GM11168 (cell line): ENCODE data around the gene IL32.

Source experiments
- in situ Hi-C: fragments of 300-500 bp; cut with MboI; formaldehyde crosslinking; loops from one replicate; pipeline ENCODE4 v1.12.0; 2022; ENCODE audit warnings: low sequenced_read_pairs; ENCODE audit not compliant: unreplicated experiment

The IL32 gene

DNA sequence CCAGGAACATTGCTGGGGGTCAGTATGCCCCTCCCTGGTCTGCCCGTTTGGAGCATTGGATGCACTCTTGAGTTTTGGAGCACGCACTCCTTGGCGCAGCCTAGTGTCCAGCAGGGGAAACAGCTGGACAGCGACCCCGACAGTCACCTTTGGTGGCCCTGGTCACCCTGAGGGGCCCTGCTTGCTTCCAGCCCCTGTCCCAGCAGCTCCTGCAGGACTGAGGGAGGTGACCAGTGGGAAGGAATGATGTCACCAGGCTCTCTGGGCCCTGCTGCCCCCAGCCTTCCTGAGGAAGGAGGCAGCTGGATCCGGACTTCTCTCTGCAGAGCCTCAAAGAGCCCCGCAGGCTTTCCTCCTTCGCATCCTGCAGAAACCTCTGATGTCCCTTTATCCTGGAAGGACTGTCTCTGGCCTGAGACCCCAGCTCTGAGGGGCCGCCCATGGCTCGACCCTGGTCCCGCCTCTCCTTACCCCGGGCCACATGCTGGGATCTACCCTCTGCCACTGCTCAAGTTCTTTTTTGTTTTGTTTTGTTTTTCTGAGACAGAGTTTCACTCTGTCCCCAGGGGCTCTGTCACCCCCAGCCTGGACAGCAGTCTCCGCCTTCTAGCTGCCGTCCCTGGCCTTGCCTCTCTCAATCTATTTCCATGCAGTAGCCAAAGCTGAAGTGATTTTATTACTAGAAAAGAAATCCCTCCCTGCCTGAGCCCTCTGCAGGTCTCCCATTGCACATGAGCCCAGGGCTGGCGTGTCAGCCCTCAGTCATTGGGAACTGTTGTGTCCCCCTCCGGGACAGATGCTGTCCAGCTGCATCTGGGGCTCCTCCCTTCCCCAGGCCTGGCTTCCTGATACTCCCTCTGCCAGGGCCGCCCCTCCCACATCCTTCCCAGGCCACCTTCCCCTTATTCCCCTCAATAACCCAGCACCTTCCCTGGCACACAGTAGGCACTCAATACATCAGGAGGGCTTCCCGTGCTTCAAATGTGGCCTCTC is 22.1 kb downstream of the IL32 start:
- in situ Hi-C loops = no loop called here

DNA sequence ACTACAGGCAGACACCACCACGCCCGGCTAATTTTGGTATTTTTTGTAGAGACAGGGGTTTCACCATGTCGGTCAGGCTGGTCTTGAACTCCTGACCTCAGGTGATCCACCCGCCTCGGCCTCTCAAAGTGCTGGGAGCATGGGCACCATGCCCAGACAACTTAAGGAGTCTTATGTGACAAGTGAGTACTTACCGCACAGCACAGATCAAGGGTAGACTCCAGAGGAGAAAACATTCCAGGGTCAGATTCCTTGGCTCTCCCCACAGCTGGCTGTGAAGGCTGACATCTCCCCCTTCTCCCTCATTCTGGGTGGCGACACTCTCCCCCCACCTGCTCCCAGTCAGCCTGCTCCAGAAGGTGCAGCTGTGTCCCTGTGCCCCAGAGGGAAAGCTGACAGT is 23.0 kb downstream of the IL32 start:
- in situ Hi-C loops = no loop called here

DNA sequence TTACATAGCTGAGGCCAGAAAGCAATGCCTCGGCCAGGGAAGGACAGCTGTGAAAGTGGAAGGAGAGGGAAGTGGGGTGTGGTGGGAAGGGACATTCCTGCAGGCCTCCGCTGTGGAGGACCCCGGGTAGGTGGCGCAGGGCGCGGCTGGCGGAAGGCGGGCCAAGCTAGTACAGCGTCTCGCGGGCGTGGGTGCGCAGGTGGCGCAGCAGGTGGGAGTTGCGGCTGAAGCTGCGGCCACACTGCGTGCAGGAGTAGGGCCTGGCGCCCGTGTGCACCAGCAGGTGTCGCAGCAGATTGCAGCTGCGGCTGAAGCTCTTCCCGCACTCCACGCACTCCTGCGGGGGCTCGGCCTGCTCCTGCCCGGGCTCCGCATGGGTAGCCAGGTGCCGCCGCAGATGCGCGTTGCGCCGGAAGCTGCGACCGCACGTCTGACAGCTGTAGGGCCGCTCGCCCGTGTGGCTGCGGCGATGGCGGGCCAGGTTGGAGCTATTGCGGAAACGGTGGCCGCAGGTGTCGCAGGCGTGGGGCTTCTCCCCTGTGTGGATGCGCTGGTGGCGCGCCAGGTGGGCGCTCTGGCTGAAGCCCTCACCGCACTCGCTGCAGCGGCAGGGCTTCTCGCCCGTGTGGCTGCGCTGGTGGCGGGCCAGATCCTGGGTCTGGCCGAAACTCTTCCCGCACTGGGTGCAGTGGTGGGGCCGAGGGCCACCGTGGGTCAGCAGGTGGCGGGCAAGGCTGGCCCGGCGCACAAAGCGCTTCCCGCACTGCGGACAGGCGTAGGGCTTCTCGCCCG is 23.7 kb downstream of the IL32 start:
- in situ Hi-C loops = no loop called here

DNA sequence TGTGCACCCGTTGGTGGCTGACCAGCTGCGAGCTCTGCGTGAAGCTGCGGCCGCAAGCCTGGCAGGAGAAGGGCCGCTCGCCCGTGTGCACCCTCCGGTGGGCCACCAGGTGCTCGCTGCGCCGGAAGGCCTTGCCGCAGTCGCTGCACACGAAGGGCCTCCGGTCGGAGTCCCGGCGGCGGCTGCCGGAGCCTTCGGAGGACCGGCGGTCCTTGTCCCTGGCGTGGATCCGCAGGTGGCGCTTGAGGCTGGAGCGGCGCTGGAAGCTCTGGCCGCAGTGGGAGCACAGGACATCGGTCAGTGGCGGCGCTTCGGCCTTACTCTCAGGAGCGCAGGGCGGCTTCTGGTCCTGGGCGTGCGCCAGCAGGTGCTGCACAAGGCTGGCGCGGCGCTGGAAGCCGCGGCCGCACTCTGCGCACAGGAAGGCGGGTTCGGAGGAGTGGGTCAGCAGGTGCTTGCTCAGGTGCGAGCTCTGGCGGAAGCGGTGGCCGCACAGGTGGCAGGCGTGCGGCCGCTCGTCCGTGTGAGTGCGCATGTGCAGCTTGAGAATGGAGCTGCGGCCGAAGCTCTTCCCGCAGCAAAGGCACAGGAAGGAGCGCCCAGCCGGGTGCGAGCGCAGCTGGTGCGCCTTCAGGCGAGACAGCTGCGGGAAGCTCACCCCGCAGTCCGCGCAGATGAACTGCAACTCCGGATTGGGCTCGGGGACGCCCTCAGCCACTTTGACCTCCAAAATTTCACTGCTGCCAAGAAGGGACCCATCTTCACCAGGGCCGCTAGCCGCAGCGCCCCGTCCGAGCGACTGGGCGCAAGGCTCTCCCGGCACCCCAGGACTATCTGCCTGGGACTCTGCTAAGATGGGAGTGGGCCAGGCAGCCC is 24.5 kb downstream of the IL32 start:
- in situ Hi-C loops = no loop called here

DNA sequence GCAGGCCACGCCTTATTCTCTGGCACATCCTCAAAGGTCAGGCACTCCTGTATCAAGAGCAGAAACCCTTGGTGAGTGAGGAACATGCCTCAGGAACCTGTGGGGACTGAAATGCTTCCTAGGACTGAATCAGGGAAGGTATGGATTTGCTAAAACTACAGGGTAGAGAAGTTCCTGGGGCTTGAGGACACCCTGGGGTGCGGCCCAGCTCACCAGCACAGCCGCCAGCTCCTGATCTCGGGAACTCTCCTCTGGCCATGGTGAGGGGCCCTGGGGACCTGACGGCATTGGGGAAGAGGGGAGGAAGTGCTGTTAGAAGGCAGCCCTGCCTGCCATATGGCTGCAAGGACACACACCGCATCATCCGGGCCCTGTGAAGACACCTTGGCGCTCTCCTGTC is 26.1 kb downstream of the IL32 start:
- in situ Hi-C loops = no loop called here

DNA sequence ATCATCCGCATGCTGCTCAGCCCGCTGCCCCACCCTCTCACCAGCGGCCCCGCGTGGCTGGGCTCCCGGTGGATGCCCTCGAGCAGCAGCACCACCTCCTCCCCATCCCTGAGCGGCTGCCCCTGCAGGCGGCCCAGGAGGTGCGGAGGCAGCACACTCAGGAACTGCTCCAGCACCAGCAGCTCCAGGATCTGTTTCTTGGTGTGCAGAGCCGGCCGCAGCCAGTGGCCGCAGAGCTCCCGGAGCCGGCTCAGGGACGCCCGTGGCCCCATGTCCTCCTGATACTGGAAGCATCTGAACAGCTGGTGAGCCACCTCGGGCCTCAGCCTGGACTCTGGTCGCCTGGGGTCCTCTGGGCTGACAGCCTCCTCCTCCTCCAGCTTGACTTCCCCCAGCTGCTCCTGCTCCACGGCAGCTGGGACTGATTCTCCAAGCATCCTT is 27.1 kb downstream of the IL32 start:
- in situ Hi-C loops = no loop called here

- in situ Hi-C loops = no loop called here
These were observed 29.0 kb downstream of the IL32 start for GRCh38 chr16:3094289-3095027.

GRCh38 chr16:3095869-3096268 is 30.4 kb downstream of the IL32 start:
- in situ Hi-C loops = no loop called here

GRCh38 chr16:3096362-3096761 is 30.9 kb downstream of the IL32 start:
- in situ Hi-C loops = no loop called here

GRCh38 chr16:3097266-3097665 is 31.8 kb downstream of the IL32 start:
- in situ Hi-C loops = no loop called here

DNA sequence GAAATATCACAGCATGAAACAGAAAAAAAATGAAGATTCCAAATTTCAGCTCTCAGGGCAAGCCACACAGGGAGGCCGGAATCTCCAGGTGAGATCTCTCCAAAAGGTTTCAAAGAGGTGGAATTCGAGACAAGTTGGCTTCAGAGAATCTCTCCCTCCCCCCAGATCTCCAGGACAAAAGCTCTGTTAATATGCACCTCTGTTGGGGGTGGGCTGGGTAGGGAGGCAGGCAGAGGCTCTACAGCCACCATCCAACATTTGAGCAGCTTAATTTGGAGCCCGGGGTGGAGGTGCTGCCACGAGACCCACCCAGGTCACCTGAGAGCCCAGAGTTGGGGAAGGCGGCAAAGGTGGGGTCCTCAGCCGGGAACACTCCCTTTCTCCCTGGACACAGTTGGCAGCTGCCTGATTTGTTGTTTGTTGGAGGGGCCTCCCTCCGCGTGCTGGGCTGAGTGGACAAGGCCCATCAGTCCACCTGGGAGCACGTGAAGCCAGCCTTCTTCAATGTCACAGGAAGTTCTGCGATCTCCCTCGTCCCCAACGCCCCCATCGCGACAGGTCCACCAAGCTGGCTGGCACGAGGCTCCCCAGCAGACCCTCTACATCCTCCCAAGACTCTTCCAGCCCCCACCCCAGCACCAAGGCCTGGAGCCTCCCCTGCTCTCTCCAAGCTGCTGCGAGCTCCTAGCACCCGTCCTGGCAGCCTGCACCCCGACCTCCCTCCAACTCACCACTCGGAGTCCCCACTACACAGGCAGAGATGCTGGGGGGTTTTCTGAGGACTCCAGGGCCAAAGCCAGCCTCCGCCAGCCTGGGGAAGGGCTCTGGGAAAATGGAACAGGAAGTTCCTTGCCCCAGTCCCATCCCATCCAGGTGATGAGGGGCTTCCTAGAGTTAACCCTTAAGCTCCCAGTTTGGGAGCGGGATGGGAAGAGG is 33.3 kb downstream of the IL32 start, which contains the start of gene ZSCAN10:
Gene ZSCAN10, minus strand, starts transcription at position 836 of the 936 bp plus-strand sequence. CDS start 6,357 bp downstream, outside the sequence.
- in situ Hi-C loops = no loop called here

GRCh38 chr16:3099395-3099731 is 33.9 kb downstream of the IL32 start:
- in situ Hi-C loops = no loop called here

DNA sequence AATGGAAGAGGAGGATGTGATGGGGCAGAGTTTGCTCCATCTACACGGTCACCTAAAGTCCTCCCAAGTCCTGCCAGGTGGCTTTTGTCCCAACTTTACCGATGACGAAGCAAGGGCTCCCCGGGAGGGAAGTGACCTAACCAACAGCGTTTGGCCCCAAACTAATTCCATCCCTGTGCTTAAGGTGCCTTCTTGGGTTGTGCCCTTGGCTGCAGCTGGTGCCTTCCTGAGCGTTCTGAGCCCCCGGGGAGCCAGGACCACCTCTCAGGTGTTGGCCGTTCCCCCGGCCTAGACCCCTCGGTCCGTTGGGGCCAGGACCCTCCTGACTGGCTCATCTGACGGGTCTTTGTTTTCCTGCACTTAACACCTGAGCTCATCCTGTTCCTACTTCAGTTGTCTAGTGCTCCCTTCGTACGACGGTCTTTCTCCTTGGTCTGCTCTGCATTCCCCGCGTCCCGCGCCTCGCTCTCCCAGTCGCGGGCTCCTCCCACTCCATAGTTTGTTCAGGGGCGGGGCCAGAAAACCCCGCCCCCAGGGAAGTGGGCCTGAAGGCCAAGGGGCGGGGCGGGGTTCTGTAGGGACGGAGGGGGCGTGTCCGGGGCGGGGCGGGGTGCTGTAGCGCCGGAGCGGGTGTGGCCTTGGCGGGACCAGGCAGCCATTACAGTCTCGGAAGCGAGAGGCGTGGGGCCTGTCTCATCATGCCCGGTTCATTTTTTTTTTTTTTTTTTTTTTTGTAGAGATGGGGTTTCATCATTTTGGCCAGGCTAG is 34.5 kb downstream of the IL32 start:
- in situ Hi-C loops = no loop called here

DNA sequence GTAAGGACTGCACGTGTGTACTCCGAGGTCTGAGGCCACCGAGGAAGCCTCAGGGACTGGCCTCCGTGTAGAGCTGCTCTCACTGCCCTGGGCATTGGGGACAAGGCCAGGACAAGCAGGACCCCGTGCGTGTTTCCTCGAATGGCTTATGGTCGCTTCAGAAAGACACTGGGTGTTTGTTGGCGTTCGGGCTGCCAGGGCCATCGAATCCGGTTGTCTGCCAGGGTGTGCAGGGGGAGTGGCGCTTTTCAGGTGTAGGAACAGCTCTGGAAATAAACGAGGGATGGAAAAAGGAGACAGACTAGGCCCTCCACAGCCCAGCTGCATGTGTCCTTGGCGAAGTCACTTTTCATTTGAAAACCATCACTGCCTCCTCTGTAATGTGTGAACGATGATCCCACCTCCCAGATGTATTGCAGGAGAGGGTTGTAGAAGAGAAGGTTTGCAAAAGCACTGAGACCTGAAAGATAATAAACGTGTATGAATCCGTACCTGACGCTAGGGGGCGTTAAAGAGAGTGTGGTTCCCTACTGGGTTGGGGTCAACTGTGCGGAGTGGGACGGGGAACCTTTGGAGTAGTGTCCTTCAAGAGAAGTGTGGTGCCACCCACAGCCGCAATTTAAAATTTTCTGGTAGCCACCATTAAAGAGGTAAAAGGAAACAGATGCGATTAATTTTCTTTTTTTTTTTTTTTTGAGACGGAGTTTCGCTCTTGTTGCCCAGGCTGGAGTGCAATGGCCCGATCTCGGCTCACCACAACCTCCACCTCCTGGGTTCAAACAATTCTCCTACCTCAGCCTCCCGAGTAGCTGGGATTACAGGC is 35.8 kb downstream of the IL32 start:
- in situ Hi-C loops = no loop called here

GRCh38 chr16:3101841-3102470 is 36.5 kb downstream of the IL32 start:
- in situ Hi-C loops = no loop called here

DNA sequence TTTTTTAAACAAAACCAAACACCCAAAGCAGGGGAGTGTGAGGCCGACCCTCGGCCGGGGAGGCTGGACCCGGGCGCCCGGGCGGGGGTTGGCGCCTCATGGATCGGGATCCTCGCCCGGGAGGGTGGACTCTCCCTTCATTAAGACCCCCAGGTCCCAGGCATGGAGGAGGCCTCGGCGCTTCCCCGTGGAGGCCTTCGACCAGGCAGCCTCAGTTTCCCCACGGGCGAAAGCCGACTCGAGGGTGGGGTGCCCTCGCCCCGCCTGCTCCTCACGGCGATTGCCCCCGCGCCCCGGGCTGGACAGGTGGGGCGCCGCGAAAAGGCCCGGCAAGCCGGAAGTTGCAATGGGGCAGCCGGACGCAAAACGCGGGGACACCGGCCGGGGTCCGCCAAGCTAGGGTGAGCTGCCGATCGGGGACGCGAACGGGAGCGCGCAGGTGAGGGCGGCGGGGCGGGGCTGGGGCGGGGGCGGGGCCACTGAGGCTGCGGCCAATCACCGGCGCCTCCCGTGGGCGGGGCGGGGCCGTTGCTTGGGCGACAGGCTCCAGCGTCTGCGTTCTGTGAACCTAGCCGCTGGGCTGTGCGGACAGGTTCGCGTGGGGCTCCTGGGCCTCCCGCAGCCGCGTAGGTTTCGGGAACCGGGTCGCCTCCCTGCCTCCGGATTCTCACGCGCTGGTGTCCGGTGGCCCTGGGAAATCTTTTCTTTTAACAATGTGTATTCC is 40.9 kb downstream of the IL32 start:
- in situ Hi-C loops = no loop called here
